Upper lobe of right lung (tissue), 1 donor: ENCODE results near the gene NDRG2. TPM values are rescaled to one million over a fixed set of nuclear protein-coding genes. Genes with fewer than 3 reads are reported as not detected.

Experiments
- ATAC-seq: fragments of 200-7000 bp; cut with Tn5 transposase; one replicate; pipeline ENCODE4 v1.9.1; 2020; ENCODE audit warnings: mild to moderate bottlenecking, moderate library complexity
- DNase-seq: peaks from one replicate; pipeline ENCODE4 v3.0.0-alpha.2; 2020
- H3K27ac ChIP-seq: fragments of 200-600 bp; one replicate; pipeline ENCODE4 v1.8.0; 2022
- H3K27me3 ChIP-seq: fragments of 200-600 bp; one replicate; pipeline ENCODE4 v1.8.0; 2022; ENCODE audit warnings: mild to moderate bottlenecking
- H3K36me3 ChIP-seq: fragments of 200-600 bp; one replicate; pipeline ENCODE4 v1.8.0; 2022
- H3K4me1 ChIP-seq: fragments of 200-600 bp; one replicate; pipeline ENCODE4 v1.8.0; 2022
- H3K4me3 ChIP-seq: fragments of 200-600 bp; one replicate; pipeline ENCODE4 v1.8.0; 2022; ENCODE audit warnings: mild to moderate bottlenecking
- H3K9me3 ChIP-seq: fragments of 200-600 bp; one replicate; pipeline ENCODE4 v1.8.0; 2022
- CTCF ChIP-seq: fragments of 200-600 bp; IDR thresholded peaks from one replicate; pipeline ENCODE4 v1.8.0; 2022; ENCODE audit warnings: antibody characterized with exemption
- intact Hi-C: fragments of 100-400 bp; cut with DNase I; formaldehyde crosslinking; loops from one replicate; pipeline ENCODE4 v1.11.0; 2022
- total RNA-seq: library from RNA; stranded (reverse); fragmentation: NEBNext Ultra II Directional; extraction: Animal tissue kit (Norgen Biotek cat#: 25700); gene quantifications from one replicate; pipeline ENCODE4 v1.2.1, GENCODE V29; 2021
- donor health status: DM: no; HTN: yes; CAD: no; lungs with severe emphysema.

Gene NDRG2
- total RNA-seq, 1 donor from 2014 or later = 127 TPM

GRCh38 chr14:21003788-21004346 lies 21.0 kb downstream of the NDRG2 start:
- Histone ChIP-seq H3K9me3 (no peaks in the 10 kb centered on the region), H3K27me3 (no peaks in the 10 kb centered on the region), H3K4me3 (no peak overlapping the region), H3K36me3 (no peaks in the 10 kb centered on the region), H3K4me1 (no peaks in the 10 kb centered on the region), H3K27ac (no peak overlapping the region)
- no peak for DNase-seq
- intact Hi-C loops = no loop called here
- TF ChIP-seq CTCF = no peak
- no peak for ATAC-seq

DNA sequence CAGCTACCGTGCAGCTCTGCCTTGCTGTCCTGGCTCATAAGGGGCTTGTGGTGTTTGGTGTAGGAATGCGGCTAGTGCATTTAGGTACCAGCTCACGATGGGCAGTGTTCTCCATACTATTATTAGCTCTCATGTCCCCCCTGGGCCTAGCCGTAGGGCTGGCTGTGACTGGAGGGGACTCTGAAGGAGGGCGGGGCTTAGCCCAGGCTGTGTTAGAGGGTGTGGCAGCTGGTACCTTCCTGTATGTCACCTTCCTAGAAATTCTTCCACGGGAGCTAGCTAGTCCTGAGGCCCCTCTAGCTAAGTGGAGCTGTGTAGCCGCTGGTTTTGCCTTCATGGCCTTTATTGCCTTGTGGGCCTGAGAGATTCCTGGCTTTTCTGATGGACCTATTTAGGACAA lies 23.6 kb downstream of the NDRG2 start:
- ATAC-seq (no peak), DNase-seq (no peak)
- no peak overlapping the region for H3K4me3 ChIP-seq
- no peaks in the 10 kb centered on the region for H3K4me1 ChIP-seq
- intact Hi-C loops = no loop called here
- H3K27me3 ChIP-seq = no peaks in the 10 kb centered on the region
- H3K27ac ChIP-seq = no peak overlapping the region
- no peak for TF ChIP-seq CTCF
- peaks cover 15% of the 10 kb centered on the region for H3K36me3 ChIP-seq
- no peaks in the 10 kb centered on the region for H3K9me3 ChIP-seq

- ATAC-seq (no peak), DNase-seq (no peak)
- H3K4me1 ChIP-seq = no peaks in the 10 kb centered on the region
- intact Hi-C loops = no loop called here
- peaks cover 32% of the 10 kb centered on the region for H3K36me3 ChIP-seq
- H3K27ac ChIP-seq = no peak overlapping the region
- H3K27me3 ChIP-seq = no peaks in the 10 kb centered on the region
- no peaks in the 10 kb centered on the region for H3K9me3 ChIP-seq
- H3K4me3 ChIP-seq = no peak overlapping the region
- TF ChIP-seq CTCF = no peak
These were observed 25.3 kb downstream of the NDRG2 start for GRCh38 chr14:20999591-20999990.

DNA sequence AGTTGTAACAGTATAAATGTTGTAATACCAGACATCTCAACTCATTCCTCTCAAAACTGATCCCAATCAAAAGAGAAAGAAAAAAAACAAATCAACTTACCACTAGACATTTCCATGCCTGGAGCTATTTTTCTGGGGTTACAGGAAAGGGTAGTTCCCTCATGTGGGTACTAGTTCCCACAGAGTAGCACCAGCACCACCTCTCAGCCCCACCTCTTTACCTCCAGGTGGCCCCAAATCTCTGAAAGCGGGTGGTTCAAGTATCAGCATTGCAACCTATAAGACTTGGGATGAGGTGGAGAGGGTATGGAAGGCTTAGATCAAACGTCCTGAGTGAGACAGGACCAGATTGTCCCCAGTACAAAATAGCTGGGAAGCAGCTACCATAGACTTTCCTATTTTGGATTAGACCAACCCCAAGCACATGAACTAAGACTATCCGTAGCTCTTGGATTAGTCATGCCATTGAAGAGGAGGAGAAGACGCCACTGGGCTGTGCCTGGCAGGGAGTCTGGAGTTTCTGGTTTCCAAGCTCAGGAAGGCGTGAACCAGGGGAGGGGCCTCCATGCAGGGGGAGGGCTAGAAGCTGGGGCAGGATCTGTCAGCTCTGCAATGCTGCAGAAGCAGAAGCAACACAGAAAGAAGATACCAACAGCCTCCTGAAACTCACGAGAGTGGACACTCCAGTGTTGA lies 26.0 kb downstream of the NDRG2 start, which contains the start of gene SLC39A2:
Gene SLC39A2 (plus strand): TSS at position 620 of the 693 bp plus-strand sequence. CDS start 154 bp downstream, outside the sequence.
- peak; percentile 71 for ATAC-seq
- Histone ChIP-seq H3K4me3 (no peak within 1 kb of the TSS), H3K27ac (no peak within 1 kb of the TSS), H3K9me3 (no peaks in the 10 kb centered on the region), H3K27me3 (no peaks in the 10 kb centered on the region), H3K36me3 (peaks cover 39% of the 10 kb centered on the region), H3K4me1 (no peaks in the 10 kb centered on the region)
- intact Hi-C loops = no loop called here
- no peak for TF ChIP-seq CTCF
- DNase-seq = no peak

GRCh38 chr14:20998139-20998538 lies 26.7 kb downstream of the NDRG2 start:
- Histone ChIP-seq H3K27ac (no peak overlapping the region), H3K9me3 (no peaks in the 10 kb centered on the region), H3K27me3 (no peaks in the 10 kb centered on the region), H3K36me3 (peaks cover 46% of the 10 kb centered on the region), H3K4me3 (no peak overlapping the region), H3K4me1 (no peaks in the 10 kb centered on the region)
- ATAC-seq = no peak
- intact Hi-C loops = no loop called here
- no peak for DNase-seq
- TF ChIP-seq CTCF = no peak
